AG04450 (cell line): ENCODE measurements around the gene C20orf144. TPM values are rescaled to one million over a fixed set of nuclear protein-coding genes. Genes with fewer than 3 reads are reported as not detected.

Experiments
- CTCF ChIA-PET: fragments of 300-600, 350-600 bp; formaldehyde crosslinking; extraction: SDS; loops from one replicate; lab custom pipeline; 2022; ENCODE audit warnings: antibody characterized with exemption, inconsistent platforms; lab: Charles Lee
- POLR2A ChIA-PET: fragments of 350-600 bp; formaldehyde crosslinking; extraction: SDS; loops from one replicate; lab custom pipeline; 2021; ENCODE audit warnings: antibody characterized with exemption, inconsistent platforms; lab: Yijun Ruan, JAX
- DNase-seq: peaks from one replicate; pipeline ENCODE4 v3.0.0-alpha.2; 2011; ENCODE audit warnings: low read depth, low spot score
- H3K27ac ChIP-seq: one replicate; pipeline ENCODE4 v1.5.1; 2012; ENCODE audit warnings: low read depth, low read length, control low read depth
- H3K27me3 ChIP-seq: one replicate; pipeline ENCODE4 v1.6.0; 2012; ENCODE audit warnings: low read length; ENCODE audit not compliant: control insufficient read depth, insufficient read depth
- H3K4me3 ChIP-seq: 2 replicates; pipeline ENCODE4 v1.5.1; 2011; ENCODE audit warnings: mild to moderate bottlenecking, low read depth, low read length, control low read depth
- H3K9me3 ChIP-seq: 2 replicates; pipeline ENCODE4 v1.5.1; 2012; ENCODE audit warnings: low read length; ENCODE audit not compliant: control insufficient read depth, insufficient read depth
- polyA plus RNA-seq: library from polyadenylated mRNA; depleted of rRNA; stranded (reverse); fragments of >200 nt; gene quantifications from 2 replicates; pipeline ENCODE4 v1.2.3, GENCODE V29; 2011
- TF ChIP-seq, protein P1 (sequence below): IDR thresholded peaks from 2 replicates; pipeline ENCODE4 v1.5.1; 2011; ENCODE audit warnings: low read depth, low read length, control low read depth, inconsistent platforms

C20orf144 gene
- polyA plus RNA-seq, 1 experiment = 0.14 TPM

- no peaks in the 10 kb centered on the region for H3K27me3 ChIP-seq
- no peak for DNase-seq
- no peaks in the 10 kb centered on the region; the same call in 1 of the 2 replicates for H3K9me3 ChIP-seq
- TF ChIP-seq, protein P1, sequence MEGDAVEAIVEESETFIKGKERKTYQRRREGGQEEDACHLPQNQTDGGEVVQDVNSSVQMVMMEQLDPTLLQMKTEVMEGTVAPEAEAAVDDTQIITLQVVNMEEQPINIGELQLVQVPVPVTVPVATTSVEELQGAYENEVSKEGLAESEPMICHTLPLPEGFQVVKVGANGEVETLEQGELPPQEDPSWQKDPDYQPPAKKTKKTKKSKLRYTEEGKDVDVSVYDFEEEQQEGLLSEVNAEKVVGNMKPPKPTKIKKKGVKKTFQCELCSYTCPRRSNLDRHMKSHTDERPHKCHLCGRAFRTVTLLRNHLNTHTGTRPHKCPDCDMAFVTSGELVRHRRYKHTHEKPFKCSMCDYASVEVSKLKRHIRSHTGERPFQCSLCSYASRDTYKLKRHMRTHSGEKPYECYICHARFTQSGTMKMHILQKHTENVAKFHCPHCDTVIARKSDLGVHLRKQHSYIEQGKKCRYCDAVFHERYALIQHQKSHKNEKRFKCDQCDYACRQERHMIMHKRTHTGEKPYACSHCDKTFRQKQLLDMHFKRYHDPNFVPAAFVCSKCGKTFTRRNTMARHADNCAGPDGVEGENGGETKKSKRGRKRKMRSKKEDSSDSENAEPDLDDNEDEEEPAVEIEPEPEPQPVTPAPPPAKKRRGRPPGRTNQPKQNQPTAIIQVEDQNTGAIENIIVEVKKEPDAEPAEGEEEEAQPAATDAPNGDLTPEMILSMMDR = no peak
- no peak overlapping the region for H3K27ac ChIP-seq
- ChIA-PET POLR2A (no interaction called here), CTCF (interaction anchor here (0.5 to 2.4 kb wide), 4 partner anchors 213 to 630 kb away, joined by 3 to 15 read pairs (median 5); no protein-coding TSS in a partner anchor)
- no peak overlapping the region for H3K4me3 ChIP-seq
Measured at GRCh38 chr20:33669873-33670640, 7.9 kb downstream of the C20orf144 start.

GRCh38 chr20:33670715-33671499 is 8.8 kb downstream of the C20orf144 start:
- H3K27me3 ChIP-seq = no peaks in the 10 kb centered on the region
- no peak for DNase-seq
- POLR2A ChIA-PET = no interaction called here
- no peak overlapping the region for H3K4me3 ChIP-seq
- TF ChIP-seq, protein P1 = no peak
- no peak overlapping the region for H3K27ac ChIP-seq
- H3K9me3 ChIP-seq = no peaks in the 10 kb centered on the region; the same call in 1 of the 2 replicates
- CTCF ChIA-PET = interaction anchor here (0.6 to 0.7 kb wide), 2 partner anchors 155 to 282 kb away, joined by 3 read pairs; no protein-coding TSS in a partner anchor

- no peaks in the 10 kb centered on the region; the same call in 1 of the 2 replicates for H3K9me3 ChIP-seq
- POLR2A ChIA-PET = no interaction called here
- no peak overlapping the region for H3K4me3 ChIP-seq
- CTCF ChIA-PET = no interaction called here
- no peak for DNase-seq
- H3K27me3 ChIP-seq = no peaks in the 10 kb centered on the region
- TF ChIP-seq, protein P1 = no peak
- no peak overlapping the region for H3K27ac ChIP-seq
Measured at GRCh38 chr20:33671573-33672288, 9.6 kb downstream of the C20orf144 start.

DNA sequence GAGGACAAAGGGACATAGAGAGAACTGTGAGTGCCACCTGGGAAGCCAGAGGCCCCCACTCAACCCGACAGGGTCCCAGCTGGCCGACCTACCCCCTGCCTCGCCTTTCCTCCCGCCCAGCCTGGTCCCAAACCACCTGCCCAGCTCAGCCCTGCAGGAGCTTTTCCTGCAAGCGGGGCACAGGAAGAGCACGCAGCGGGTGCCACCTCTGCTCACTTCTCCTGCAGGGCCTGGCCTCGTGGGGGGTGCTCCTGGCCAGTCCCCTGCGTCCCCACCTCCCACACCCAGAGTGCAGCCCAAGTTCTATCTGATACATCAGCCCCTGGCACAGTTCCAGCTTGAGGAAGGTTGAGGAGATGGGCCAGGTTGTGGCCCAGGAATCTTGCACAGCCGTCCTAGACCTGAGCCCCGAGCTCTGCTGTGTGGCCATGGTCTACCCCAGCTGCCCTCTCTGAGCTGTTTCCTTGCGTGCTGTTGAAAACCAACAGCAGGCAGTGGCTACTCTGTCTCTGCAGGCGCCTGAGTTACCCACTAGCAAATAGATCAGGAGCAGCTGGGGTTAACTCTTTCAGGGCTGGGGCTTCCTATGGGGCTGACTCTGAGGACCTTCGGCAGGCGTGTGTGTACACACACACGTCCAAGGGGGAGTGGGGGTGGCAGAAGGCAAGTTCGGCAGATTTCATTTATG is 10.4 kb downstream of the C20orf144 start:
- ChIA-PET POLR2A (no interaction called here), CTCF (interaction anchor here (0.6 kb wide), 1 partner anchor 229 kb away, joined by 3 read pairs; the partner anchor contains the start of gene SNTA1)
- Histone ChIP-seq H3K9me3 (no peaks in the 10 kb centered on the region; the same call in 1 of the 2 replicates), H3K27me3 (no peaks in the 10 kb centered on the region), H3K4me3 (peak overlapping the region; percentile 69), H3K27ac (peak overlapping the region; percentile 2)
- TF ChIP-seq, protein P1 = no peak
- no peak for DNase-seq
